H1 (cell line): ENCODE results near the gene MRGPRX2. TPM values are rescaled to one million over a fixed set of nuclear protein-coding genes. Genes with fewer than 3 reads are reported as not detected.

Experiments used
- HDAC6 ChIP-seq: IDR thresholded peaks from one replicate; pipeline ENCODE4 v1.7.1; 2012; ENCODE audit warnings: low read depth, mild to moderate bottlenecking, inconsistent platforms, low read length, moderate library complexity
- MAFK ChIP-seq: IDR thresholded peaks from 2 replicates; pipeline ENCODE4 v1.6.1; 2012; ENCODE audit warnings: low read depth, mild to moderate bottlenecking, improper control_type of control experiment, low read length
- SIN3A ChIP-seq, 2 experiments: IDR thresholded peaks in 1 of 2; conservative IDR thresholded peaks in 1 of 2; 2 replicates each; pipeline ENCODE4 v1.6.1; 2011 to 2012; ENCODE audit warnings: low read length in 2 of 2, improper control_type of control experiment in 1 of 2, low read depth in 1 of 2, mild to moderate bottlenecking in 1 of 2
- polyA plus RNA-seq, 7 experiments: library from polyadenylated mRNA; depleted of rRNA in 3 of 7; stranded (reverse) in 5 of 7; unstranded in 2 of 7; fragments of >200 nt in 5 of 7; fragments of 200-250 nt in 2 of 7; gene quantifications; 1 replicate in 5 of 7; 2 replicates in 1 of 7; 4 replicates in 1 of 7; pipeline versions ENCODE4 v1.2.1 to v1.2.3, GENCODE V29; 2011 to 2013; ENCODE audit warnings: missing spikeins in 2 of 7, mixed read lengths in 2 of 7
- total RNA-seq: library from RNA; stranded (reverse); fragmentation: NEBNext Ultra II Directional; extraction: Animal tissue kit (Norgen Biotek cat#: 25700); gene quantifications from 2 replicates; pipeline ENCODE4 v1.2.1, GENCODE V29; 2021
- TF ChIP-seq, protein P1 (sequence below): fragments of 300-600 bp; sonication (generic); IDR thresholded peaks from 2 replicates; pipeline ENCODE4 v1.7.1; 2012; ENCODE audit warnings: low read length, moderate library complexity, mild to moderate bottlenecking, inconsistent platforms; ENCODE audit not compliant: insufficient replicate concordance
- TF ChIP-seq, protein P2 (sequence below): IDR thresholded peaks from 2 replicates; pipeline ENCODE4 v1.6.1; 2012; ENCODE audit warnings: inconsistent platforms

MRGPRX2 gene
- total and polyA plus RNA-seq, 2 of the 8 experiments (the other 6 are each of a cell fraction or from before 2014, with no cell fraction given), result not detected

DNA sequence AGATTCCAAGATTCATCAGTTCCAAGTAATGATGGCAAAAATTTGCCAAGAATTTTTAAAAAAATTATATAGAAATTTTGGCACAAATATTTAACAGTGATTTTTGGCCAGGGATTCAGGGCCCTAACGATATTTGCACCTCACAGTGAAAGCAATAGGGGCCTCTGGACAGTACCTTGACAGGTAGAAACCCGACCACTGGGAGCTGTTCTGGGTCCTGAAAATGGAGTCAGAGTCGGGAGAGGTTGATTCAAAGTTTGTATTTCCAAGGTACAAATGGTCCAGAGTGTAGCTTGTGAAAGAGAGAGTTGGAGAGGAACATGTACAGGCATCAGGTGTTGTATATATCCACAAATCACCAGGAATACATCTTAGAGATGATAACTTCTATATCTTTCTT, 41.6 kb downstream of the MRGPRX2 start (continued):
- TF ChIP-seq, protein P1, sequence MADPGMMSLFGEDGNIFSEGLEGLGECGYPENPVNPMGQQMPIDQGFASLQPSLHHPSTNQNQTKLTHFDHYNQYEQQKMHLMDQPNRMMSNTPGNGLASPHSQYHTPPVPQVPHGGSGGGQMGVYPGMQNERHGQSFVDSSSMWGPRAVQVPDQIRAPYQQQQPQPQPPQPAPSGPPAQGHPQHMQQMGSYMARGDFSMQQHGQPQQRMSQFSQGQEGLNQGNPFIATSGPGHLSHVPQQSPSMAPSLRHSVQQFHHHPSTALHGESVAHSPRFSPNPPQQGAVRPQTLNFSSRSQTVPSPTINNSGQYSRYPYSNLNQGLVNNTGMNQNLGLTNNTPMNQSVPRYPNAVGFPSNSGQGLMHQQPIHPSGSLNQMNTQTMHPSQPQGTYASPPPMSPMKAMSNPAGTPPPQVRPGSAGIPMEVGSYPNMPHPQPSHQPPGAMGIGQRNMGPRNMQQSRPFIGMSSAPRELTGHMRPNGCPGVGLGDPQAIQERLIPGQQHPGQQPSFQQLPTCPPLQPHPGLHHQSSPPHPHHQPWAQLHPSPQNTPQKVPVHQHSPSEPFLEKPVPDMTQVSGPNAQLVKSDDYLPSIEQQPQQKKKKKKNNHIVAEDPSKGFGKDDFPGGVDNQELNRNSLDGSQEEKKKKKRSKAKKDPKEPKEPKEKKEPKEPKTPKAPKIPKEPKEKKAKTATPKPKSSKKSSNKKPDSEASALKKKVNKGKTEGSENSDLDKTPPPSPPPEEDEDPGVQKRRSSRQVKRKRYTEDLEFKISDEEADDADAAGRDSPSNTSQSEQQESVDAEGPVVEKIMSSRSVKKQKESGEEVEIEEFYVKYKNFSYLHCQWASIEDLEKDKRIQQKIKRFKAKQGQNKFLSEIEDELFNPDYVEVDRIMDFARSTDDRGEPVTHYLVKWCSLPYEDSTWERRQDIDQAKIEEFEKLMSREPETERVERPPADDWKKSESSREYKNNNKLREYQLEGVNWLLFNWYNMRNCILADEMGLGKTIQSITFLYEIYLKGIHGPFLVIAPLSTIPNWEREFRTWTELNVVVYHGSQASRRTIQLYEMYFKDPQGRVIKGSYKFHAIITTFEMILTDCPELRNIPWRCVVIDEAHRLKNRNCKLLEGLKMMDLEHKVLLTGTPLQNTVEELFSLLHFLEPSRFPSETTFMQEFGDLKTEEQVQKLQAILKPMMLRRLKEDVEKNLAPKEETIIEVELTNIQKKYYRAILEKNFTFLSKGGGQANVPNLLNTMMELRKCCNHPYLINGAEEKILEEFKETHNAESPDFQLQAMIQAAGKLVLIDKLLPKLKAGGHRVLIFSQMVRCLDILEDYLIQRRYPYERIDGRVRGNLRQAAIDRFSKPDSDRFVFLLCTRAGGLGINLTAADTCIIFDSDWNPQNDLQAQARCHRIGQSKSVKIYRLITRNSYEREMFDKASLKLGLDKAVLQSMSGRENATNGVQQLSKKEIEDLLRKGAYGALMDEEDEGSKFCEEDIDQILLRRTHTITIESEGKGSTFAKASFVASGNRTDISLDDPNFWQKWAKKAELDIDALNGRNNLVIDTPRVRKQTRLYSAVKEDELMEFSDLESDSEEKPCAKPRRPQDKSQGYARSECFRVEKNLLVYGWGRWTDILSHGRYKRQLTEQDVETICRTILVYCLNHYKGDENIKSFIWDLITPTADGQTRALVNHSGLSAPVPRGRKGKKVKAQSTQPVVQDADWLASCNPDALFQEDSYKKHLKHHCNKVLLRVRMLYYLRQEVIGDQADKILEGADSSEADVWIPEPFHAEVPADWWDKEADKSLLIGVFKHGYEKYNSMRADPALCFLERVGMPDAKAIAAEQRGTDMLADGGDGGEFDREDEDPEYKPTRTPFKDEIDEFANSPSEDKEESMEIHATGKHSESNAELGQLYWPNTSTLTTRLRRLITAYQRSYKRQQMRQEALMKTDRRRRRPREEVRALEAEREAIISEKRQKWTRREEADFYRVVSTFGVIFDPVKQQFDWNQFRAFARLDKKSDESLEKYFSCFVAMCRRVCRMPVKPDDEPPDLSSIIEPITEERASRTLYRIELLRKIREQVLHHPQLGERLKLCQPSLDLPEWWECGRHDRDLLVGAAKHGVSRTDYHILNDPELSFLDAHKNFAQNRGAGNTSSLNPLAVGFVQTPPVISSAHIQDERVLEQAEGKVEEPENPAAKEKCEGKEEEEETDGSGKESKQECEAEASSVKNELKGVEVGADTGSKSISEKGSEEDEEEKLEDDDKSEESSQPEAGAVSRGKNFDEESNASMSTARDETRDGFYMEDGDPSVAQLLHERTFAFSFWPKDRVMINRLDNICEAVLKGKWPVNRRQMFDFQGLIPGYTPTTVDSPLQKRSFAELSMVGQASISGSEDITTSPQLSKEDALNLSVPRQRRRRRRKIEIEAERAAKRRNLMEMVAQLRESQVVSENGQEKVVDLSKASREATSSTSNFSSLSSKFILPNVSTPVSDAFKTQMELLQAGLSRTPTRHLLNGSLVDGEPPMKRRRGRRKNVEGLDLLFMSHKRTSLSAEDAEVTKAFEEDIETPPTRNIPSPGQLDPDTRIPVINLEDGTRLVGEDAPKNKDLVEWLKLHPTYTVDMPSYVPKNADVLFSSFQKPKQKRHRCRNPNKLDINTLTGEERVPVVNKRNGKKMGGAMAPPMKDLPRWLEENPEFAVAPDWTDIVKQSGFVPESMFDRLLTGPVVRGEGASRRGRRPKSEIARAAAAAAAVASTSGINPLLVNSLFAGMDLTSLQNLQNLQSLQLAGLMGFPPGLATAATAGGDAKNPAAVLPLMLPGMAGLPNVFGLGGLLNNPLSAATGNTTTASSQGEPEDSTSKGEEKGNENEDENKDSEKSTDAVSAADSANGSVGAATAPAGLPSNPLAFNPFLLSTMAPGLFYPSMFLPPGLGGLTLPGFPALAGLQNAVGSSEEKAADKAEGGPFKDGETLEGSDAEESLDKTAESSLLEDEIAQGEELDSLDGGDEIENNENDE, result no peak
- TF ChIP-seq, protein P2, sequence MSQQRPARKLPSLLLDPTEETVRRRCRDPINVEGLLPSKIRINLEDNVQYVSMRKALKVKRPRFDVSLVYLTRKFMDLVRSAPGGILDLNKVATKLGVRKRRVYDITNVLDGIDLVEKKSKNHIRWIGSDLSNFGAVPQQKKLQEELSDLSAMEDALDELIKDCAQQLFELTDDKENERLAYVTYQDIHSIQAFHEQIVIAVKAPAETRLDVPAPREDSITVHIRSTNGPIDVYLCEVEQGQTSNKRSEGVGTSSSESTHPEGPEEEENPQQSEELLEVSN, result no peak
- TF ChIP-seq MAFK, result no peak
- TF ChIP-seq SIN3A (conservative IDR thresholded peaks at IDR 0.05 in 1 of 2, IDR thresholded peaks at IDR 0.05 in 1 of 2; ENCODE audit: low read depth in 1 of 2, low read length in 2 of 2), result 0 out of 4 replicates have a peak, but pooled peaks have one; percentile 60 to 87
- no peak for TF ChIP-seq HDAC6
